ENCODE measurements around the gene FBXW2.
A peak's percentile ranks its signal among the peaks of the same experiment; 100 is the strongest.

FBXW2 gene

GRCh38 chr9:120710110-120710981 is 82.9 kb downstream of the FBXW2 start:
- DNase-seq (ENCODE audit: low read depth): no peak
- no peak for TF ChIP-seq CTCF (IDR thresholded peaks at IDR 0.05; ENCODE audit: low read depth, low read length, missing control alignments)

GRCh38 chr9:120708526-120709224 is 84.5 kb downstream of the FBXW2 start:
- no peak for TF ChIP-seq CTCF (IDR thresholded peaks at IDR 0.05; ENCODE audit: low read depth, low read length, missing control alignments)
- peak; percentile 54 for DNase-seq (ENCODE audit: low read depth)
- no peak overlapping the region for H3K4me3 ChIP-seq (ENCODE audit: low read depth, low read length)
- in situ Hi-C loops (cut with HindIII; ENCODE audit: low sequenced_read_pairs): no loop called here

More at GRCh38 chr9:120710110-120710981, 82.9 kb downstream of the FBXW2 start:
- in situ Hi-C loops (cut with HindIII; ENCODE audit: low sequenced_read_pairs): no loop called here
- H3K4me3 ChIP-seq (ENCODE audit: low read depth, low read length): peak overlapping the region; percentile 32

GRCh38 chr9:120707170-120707569 is 86.0 kb downstream of the FBXW2 start:
- TF ChIP-seq CTCF (IDR thresholded peaks at IDR 0.05; ENCODE audit: low read depth, low read length, missing control alignments): no peak
- DNase-seq (ENCODE audit: low read depth): no peak
- H3K4me3 ChIP-seq (ENCODE audit: low read depth, low read length): no peak overlapping the region
- in situ Hi-C loops (cut with HindIII; ENCODE audit: low sequenced_read_pairs): no loop called here

Data from astrocyte of the cerebellum (primary cell).